GM23338 (cell line): Measurements from ENCODE around the gene PBOV1. TPM values are rescaled to one million over a fixed set of nuclear protein-coding genes. Genes with fewer than 3 reads are reported as not detected.

Experiments used
- ATAC-seq: fragments of 200-7000 bp; cut with Tn5 transposase; 3 replicates; pipeline ENCODE4 v1.9.1; 2020
- DNase-seq: peaks from one replicate; pipeline ENCODE4 v3.0.0-alpha.2; 2015; ENCODE audit warnings: low spot score
- H2AFZ ChIP-seq: fragments of 200-600 bp; sonication (generic); 2 replicates; pipeline ENCODE4 v1.8.0; 2016; ENCODE audit warnings: antibody characterized with exemption, mild to moderate bottlenecking, moderate library complexity
- H3F3A ChIP-seq: fragments of 200-600 bp; sonication (generic); replicated peaks from 2 replicates; pipeline ENCODE4 v1.8.0; 2017; ENCODE audit warnings: antibody characterized with exemption, mixed run types, low read depth
- H3K27ac ChIP-seq: fragments of 200-600 bp; sonication (generic); 2 replicates; pipeline ENCODE4 v1.6.1; 2016; ENCODE audit warnings: low read depth
- H3K27me3 ChIP-seq: fragments of 200-600 bp; sonication (generic); 2 replicates; pipeline ENCODE4 v1.8.0; 2016; ENCODE audit warnings: mild to moderate bottlenecking, mixed run types, moderate library complexity; ENCODE audit not compliant: insufficient read depth
- H3K36me3 ChIP-seq: fragments of 200-600 bp; sonication (generic); 2 replicates; pipeline ENCODE4 v1.8.0; 2016; ENCODE audit warnings: mild to moderate bottlenecking; ENCODE audit not compliant: insufficient read depth
- H3K4me1 ChIP-seq: fragments of 200-600 bp; sonication (generic); 2 replicates; pipeline ENCODE4 v1.8.0; 2016; ENCODE audit warnings: mild to moderate bottlenecking, moderate library complexity; ENCODE audit not compliant: insufficient read depth
- H3K4me2 ChIP-seq: fragments of 200-600 bp; sonication (generic); 2 replicates; pipeline ENCODE4 v1.7.1; 2017; ENCODE audit warnings: mixed run types
- H3K4me3 ChIP-seq: fragments of 200-600 bp; sonication (generic); 2 replicates; pipeline ENCODE4 v1.6.1; 2016; ENCODE audit warnings: mixed run types
- H3K79me2 ChIP-seq: fragments of 200-600 bp; sonication (generic); replicated peaks from 2 replicates; pipeline ENCODE4 v1.8.0; 2017; ENCODE audit warnings: mild to moderate bottlenecking; ENCODE audit not compliant: insufficient read depth
- H3K9me2 ChIP-seq: fragments of 200-600 bp; sonication (generic); 2 replicates; pipeline ENCODE4 v1.8.0; 2017; ENCODE audit not compliant: insufficient read depth
- H4K20me1 ChIP-seq: fragments of 200-600 bp; sonication (generic); replicated peaks from 2 replicates; pipeline ENCODE4 v1.8.0; 2017; ENCODE audit warnings: mild to moderate bottlenecking; ENCODE audit not compliant: insufficient read depth
- H3K27ac Mint-ChIP-seq: 2 replicates; pipeline ENCODE4 v1.8.0; 2020; ENCODE audit warnings: inconsistent platforms, mild to moderate bottlenecking, moderate library complexity, mixed read lengths
- H3K27me3 Mint-ChIP-seq: 3 replicates; pipeline ENCODE4 v1.8.0; 2022; ENCODE audit warnings: low read depth, mild to moderate bottlenecking, moderate library complexity, mixed read lengths, inconsistent platforms; ENCODE audit not compliant: insufficient read depth, poor library complexity
- H3K36me3 Mint-ChIP-seq: 3 replicates; pipeline ENCODE4 v1.8.0; 2021; ENCODE audit warnings: low read depth, mild to moderate bottlenecking, inconsistent platforms, moderate library complexity, mixed read lengths
- H3K4me1 Mint-ChIP-seq: 3 replicates; pipeline ENCODE4 v1.8.0; 2020; ENCODE audit warnings: mild to moderate bottlenecking, inconsistent platforms, mixed read lengths
- H3K4me3 Mint-ChIP-seq: 3 replicates; pipeline ENCODE4 v1.8.0; 2021; ENCODE audit warnings: moderate library complexity, mild to moderate bottlenecking, inconsistent platforms, mixed read lengths
- H3K9me3 Mint-ChIP-seq: 3 replicates; pipeline ENCODE4 v1.8.0; 2020; ENCODE audit warnings: moderate library complexity, mild to moderate bottlenecking, inconsistent platforms, mixed read lengths
- CREB1 ChIP-seq: fragments of 250-450 bp; sonication (Bioruptor Pico); IDR thresholded peaks from 2 replicates; pipeline ENCODE4 v1.5.0; 2020; ENCODE audit warnings: low read depth, mild to moderate bottlenecking, moderate library complexity
- EZH2 ChIP-seq: fragments of 200-600 bp; sonication (generic); IDR thresholded peaks from one replicate; pipeline ENCODE4 v1.8.0; 2017; ENCODE audit warnings: antibody characterized with exemption, mild to moderate bottlenecking, low read depth; ENCODE audit not compliant: unreplicated experiment
- EZH2phosphoT487 ChIP-seq: fragments of 200-600 bp; sonication (generic); IDR thresholded peaks from one replicate; pipeline ENCODE4 v1.8.1; 2018; ENCODE audit warnings: antibody characterized with exemption; ENCODE audit not compliant: unreplicated experiment
- JUNB ChIP-seq: IDR thresholded peaks from one replicate; pipeline ENCODE4 v1.6.1; 2016; ENCODE audit warnings: antibody characterized with exemption; ENCODE audit not compliant: unreplicated experiment
- NANOG ChIP-seq: IDR thresholded peaks from 2 replicates; pipeline ENCODE4 v1.6.1; 2016; ENCODE audit warnings: antibody characterized with exemption, borderline replicate concordance
- POLR2AphosphoS5 ChIP-seq: IDR thresholded peaks from 2 replicates; pipeline ENCODE4 v1.6.1; 2016; ENCODE audit warnings: antibody characterized with exemption, low read depth
- STAT1 ChIP-seq: IDR thresholded peaks from one replicate; pipeline ENCODE4 v1.6.1; 2016; ENCODE audit warnings: antibody characterized with exemption; ENCODE audit not compliant: unreplicated experiment
- ZNF114 ChIP-seq: fragments of 250-450 bp; sonication (Bioruptor Pico); IDR thresholded peaks from 2 replicates; pipeline ENCODE4 v1.5.0; 2020; ENCODE audit warnings: mild to moderate bottlenecking, moderate library complexity
- ZNF331 ChIP-seq: fragments of 250-450 bp; sonication (Bioruptor Pico); IDR thresholded peaks from 2 replicates; pipeline ENCODE4 v1.5.0; 2020; ENCODE audit warnings: low read depth, mild to moderate bottlenecking, moderate library complexity
- polyA plus RNA-seq: library from polyadenylated mRNA; unstranded; fragments of >200 nt; fragmentation: Nextera tagmentation; extraction: Ambion mirVana; gene quantifications from 2 replicates; pipeline ENCODE4 v1.2.1, GENCODE V29; 2016
- total RNA-seq: library from RNA; depleted of rRNA; stranded (reverse); fragments of >200 nt; shearing (Covaris generic); gene quantifications from 2 replicates; pipeline ENCODE4 v1.2.3, GENCODE V29; 2014
- TF ChIP-seq, protein P1 (sequence below): fragments of 250-450 bp; sonication (Bioruptor Pico); IDR thresholded peaks from 2 replicates; pipeline ENCODE4 v1.5.0; 2020; ENCODE audit warnings: mild to moderate bottlenecking, moderate library complexity
- TF ChIP-seq, protein P2 (sequence below): IDR thresholded peaks from 2 replicates; pipeline ENCODE4 v1.6.1; 2016; ENCODE audit warnings: antibody characterized with exemption
- TF ChIP-seq, protein P3 (sequence below), 2 experiments: fragments of 200-600 bp in 1 of 2; sonication (generic) in 1 of 2; conservative IDR thresholded peaks; 2 replicates each; pipeline versions ENCODE4 v1.5.1 to v1.6.1; 2016 to 2017; ENCODE audit warnings: antibody characterized with exemption in 2 of 2, low read depth in 2 of 2, mild to moderate bottlenecking in 2 of 2, moderate library complexity in 1 of 2
- TF ChIP-seq, protein P4 (sequence below): IDR thresholded peaks from one replicate; pipeline ENCODE4 v1.6.1; 2018; ENCODE audit warnings: antibody characterized with exemption; ENCODE audit not compliant: unreplicated experiment

Gene PBOV1
- total and polyA plus RNA-seq, 2 experiments from 2014 or later, result not detected

DNA sequence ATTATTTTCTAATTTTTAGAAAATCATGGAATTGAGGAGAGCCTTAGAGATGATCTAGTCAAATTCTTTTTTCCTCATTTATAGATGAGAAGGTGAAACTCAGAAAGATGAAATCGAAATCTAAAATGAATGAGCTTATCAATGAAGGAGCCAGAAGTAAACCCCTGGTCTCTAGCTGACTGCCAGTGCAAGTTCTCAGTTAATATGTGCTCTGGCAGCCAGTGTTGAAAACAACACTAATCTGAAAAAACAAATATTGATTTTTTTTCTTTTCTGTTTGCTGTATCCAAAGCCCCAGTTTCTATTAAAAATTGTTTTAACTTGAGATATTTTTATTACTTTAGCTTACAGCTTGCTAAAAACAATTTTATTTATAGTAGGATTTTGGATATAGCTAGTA, 21.5 kb upstream of the PBOV1 start (continued):
- TF ChIP-seq, protein P1, sequence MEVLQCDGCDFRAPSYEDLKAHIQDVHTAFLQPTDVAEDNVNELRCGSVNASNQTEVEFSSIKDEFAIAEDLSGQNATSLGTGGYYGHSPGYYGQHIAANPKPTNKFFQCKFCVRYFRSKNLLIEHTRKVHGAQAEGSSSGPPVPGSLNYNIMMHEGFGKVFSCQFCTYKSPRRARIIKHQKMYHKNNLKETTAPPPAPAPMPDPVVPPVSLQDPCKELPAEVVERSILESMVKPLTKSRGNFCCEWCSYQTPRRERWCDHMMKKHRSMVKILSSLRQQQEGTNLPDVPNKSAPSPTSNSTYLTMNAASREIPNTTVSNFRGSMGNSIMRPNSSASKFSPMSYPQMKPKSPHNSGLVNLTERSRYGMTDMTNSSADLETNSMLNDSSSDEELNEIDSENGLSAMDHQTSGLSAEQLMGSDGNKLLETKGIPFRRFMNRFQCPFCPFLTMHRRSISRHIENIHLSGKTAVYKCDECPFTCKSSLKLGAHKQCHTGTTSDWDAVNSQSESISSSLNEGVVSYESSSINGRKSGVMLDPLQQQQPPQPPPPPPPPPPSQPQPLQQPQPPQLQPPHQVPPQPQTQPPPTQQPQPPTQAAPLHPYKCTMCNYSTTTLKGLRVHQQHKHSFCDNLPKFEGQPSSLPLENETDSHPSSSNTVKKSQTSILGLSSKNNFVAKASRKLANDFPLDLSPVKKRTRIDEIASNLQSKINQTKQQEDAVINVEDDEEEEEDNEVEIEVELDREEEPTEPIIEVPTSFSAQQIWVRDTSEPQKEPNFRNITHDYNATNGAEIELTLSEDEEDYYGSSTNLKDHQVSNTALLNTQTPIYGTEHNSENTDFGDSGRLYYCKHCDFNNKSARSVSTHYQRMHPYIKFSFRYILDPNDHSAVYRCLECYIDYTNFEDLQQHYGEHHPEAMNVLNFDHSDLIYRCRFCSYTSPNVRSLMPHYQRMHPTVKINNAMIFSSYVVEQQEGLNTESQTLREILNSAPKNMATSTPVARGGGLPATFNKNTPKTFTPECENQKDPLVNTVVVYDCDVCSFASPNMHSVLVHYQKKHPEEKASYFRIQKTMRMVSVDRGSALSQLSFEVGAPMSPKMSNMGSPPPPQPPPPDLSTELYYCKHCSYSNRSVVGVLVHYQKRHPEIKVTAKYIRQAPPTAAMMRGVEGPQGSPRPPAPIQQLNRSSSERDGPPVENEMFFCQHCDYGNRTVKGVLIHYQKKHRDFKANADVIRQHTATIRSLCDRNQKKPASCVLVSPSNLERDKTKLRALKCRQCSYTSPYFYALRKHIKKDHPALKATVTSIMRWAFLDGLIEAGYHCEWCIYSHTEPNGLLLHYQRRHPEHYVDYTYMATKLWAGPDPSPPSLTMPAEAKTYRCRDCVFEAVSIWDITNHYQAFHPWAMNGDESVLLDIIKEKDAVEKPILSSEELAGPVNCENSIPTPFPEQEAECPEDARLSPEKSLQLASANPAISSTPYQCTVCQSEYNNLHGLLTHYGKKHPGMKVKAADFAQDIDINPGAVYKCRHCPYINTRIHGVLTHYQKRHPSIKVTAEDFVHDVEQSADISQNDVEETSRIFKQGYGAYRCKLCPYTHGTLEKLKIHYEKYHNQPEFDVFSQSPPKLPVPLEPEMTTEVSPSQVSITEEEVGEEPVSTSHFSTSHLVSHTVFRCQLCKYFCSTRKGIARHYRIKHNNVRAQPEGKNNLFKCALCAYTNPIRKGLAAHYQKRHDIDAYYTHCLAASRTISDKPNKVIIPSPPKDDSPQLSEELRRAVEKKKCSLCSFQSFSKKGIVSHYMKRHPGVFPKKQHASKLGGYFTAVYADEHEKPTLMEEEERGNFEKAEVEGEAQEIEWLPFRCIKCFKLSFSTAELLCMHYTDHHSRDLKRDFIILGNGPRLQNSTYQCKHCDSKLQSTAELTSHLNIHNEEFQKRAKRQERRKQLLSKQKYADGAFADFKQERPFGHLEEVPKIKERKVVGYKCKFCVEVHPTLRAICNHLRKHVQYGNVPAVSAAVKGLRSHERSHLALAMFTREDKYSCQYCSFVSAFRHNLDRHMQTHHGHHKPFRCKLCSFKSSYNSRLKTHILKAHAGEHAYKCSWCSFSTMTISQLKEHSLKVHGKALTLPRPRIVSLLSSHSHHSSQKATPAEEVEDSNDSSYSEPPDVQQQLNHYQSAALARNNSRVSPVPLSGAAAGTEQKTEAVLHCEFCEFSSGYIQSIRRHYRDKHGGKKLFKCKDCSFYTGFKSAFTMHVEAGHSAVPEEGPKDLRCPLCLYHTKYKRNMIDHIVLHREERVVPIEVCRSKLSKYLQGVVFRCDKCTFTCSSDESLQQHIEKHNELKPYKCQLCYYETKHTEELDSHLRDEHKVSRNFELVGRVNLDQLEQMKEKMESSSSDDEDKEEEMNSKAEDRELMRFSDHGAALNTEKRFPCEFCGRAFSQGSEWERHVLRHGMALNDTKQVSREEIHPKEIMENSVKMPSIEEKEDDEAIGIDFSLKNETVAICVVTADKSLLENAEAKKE (CRISPR knock-in tag), result no peak
- no peak for TF ChIP-seq STAT1

DNA sequence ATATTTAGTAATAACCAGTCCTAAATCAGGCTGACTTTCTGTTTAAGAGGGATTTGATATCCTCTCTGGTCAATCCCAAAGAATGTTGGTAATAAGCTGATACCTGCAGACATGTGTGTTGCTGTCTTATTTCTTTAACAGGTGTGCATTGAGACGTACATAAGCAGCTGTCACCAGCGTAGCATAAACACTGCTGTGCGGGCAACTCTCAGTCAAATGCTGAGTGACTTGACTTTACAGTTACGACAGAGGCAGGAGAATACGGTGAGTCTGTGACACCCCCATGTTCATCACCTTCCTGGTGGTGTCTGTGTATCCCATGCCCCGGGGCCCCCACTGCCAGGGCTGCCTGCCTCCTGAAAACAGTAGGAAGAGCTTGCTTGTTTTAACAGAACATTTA, 20.1 kb upstream of the PBOV1 start:
- Histone ChIP-seq H4K20me1 (no peaks in the 10 kb centered on the region), H3K4me1 (no peaks in the 10 kb centered on the region; the same call in 1 of the 2 replicates), H3K4me3 (no peak overlapping the region), H3K79me2 (no peaks in the 10 kb centered on the region), H2AFZ (no peak overlapping the region), H3F3A (no peaks in the 10 kb centered on the region), H3K9me2 (no peaks in the 10 kb centered on the region), H3K27ac (no peak overlapping the region), H3K36me3 (no peaks in the 10 kb centered on the region), H3K27me3 (no peaks in the 10 kb centered on the region), H3K4me2 (no peak overlapping the region)
- Mint-ChIP-seq H3K36me3 (no peaks in the 10 kb centered on the region), H3K27ac (no peak overlapping the region), H3K9me3 (no peaks in the 10 kb centered on the region), H3K27me3 (no peaks in the 10 kb centered on the region), H3K4me3 (no peak overlapping the region), H3K4me1 (peaks cover 20% of the 10 kb centered on the region)
- ATAC-seq, result no peak
- DNase-seq, result no peak
- no peak for TF ChIP-seq EZH2
- TF ChIP-seq, protein P2, sequence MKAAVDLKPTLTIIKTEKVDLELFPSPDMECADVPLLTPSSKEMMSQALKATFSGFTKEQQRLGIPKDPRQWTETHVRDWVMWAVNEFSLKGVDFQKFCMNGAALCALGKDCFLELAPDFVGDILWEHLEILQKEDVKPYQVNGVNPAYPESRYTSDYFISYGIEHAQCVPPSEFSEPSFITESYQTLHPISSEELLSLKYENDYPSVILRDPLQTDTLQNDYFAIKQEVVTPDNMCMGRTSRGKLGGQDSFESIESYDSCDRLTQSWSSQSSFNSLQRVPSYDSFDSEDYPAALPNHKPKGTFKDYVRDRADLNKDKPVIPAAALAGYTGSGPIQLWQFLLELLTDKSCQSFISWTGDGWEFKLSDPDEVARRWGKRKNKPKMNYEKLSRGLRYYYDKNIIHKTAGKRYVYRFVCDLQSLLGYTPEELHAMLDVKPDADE, result no peak
- TF ChIP-seq, protein P3, sequence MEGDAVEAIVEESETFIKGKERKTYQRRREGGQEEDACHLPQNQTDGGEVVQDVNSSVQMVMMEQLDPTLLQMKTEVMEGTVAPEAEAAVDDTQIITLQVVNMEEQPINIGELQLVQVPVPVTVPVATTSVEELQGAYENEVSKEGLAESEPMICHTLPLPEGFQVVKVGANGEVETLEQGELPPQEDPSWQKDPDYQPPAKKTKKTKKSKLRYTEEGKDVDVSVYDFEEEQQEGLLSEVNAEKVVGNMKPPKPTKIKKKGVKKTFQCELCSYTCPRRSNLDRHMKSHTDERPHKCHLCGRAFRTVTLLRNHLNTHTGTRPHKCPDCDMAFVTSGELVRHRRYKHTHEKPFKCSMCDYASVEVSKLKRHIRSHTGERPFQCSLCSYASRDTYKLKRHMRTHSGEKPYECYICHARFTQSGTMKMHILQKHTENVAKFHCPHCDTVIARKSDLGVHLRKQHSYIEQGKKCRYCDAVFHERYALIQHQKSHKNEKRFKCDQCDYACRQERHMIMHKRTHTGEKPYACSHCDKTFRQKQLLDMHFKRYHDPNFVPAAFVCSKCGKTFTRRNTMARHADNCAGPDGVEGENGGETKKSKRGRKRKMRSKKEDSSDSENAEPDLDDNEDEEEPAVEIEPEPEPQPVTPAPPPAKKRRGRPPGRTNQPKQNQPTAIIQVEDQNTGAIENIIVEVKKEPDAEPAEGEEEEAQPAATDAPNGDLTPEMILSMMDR (conservative IDR thresholded peaks at IDR 0.05; ENCODE audit: low read depth in 2 of 2), result no peak
- TF ChIP-seq STAT1, result no peak
- TF ChIP-seq POLR2AphosphoS5, result no peak
- no peak for TF ChIP-seq NANOG
- no peak for TF ChIP-seq ZNF114 (CRISPR knock-in tag)
- no peak for TF ChIP-seq JUNB
- TF ChIP-seq ZNF331 (CRISPR knock-in tag), result no peak
- no peak for TF ChIP-seq CREB1 (CRISPR knock-in tag)
- TF ChIP-seq EZH2phosphoT487, result no peak
- TF ChIP-seq, protein P4, sequence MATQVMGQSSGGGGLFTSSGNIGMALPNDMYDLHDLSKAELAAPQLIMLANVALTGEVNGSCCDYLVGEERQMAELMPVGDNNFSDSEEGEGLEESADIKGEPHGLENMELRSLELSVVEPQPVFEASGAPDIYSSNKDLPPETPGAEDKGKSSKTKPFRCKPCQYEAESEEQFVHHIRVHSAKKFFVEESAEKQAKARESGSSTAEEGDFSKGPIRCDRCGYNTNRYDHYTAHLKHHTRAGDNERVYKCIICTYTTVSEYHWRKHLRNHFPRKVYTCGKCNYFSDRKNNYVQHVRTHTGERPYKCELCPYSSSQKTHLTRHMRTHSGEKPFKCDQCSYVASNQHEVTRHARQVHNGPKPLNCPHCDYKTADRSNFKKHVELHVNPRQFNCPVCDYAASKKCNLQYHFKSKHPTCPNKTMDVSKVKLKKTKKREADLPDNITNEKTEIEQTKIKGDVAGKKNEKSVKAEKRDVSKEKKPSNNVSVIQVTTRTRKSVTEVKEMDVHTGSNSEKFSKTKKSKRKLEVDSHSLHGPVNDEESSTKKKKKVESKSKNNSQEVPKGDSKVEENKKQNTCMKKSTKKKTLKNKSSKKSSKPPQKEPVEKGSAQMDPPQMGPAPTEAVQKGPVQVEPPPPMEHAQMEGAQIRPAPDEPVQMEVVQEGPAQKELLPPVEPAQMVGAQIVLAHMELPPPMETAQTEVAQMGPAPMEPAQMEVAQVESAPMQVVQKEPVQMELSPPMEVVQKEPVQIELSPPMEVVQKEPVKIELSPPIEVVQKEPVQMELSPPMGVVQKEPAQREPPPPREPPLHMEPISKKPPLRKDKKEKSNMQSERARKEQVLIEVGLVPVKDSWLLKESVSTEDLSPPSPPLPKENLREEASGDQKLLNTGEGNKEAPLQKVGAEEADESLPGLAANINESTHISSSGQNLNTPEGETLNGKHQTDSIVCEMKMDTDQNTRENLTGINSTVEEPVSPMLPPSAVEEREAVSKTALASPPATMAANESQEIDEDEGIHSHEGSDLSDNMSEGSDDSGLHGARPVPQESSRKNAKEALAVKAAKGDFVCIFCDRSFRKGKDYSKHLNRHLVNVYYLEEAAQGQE, result no peak
